ENCODE results near the gene NSD2. TPM values are rescaled to one million over a fixed set of nuclear protein-coding genes. Genes with fewer than 3 reads are reported as not detected.
"Not testable (repeated sequence)": the region's sequence is repeated elsewhere in the genome, so short reads cannot be mapped to it uniquely, and the experiment has no call there.

The NSD2 gene
- total RNA-seq, 1 donor from 2014 or later: 45.9 TPM

DNA sequence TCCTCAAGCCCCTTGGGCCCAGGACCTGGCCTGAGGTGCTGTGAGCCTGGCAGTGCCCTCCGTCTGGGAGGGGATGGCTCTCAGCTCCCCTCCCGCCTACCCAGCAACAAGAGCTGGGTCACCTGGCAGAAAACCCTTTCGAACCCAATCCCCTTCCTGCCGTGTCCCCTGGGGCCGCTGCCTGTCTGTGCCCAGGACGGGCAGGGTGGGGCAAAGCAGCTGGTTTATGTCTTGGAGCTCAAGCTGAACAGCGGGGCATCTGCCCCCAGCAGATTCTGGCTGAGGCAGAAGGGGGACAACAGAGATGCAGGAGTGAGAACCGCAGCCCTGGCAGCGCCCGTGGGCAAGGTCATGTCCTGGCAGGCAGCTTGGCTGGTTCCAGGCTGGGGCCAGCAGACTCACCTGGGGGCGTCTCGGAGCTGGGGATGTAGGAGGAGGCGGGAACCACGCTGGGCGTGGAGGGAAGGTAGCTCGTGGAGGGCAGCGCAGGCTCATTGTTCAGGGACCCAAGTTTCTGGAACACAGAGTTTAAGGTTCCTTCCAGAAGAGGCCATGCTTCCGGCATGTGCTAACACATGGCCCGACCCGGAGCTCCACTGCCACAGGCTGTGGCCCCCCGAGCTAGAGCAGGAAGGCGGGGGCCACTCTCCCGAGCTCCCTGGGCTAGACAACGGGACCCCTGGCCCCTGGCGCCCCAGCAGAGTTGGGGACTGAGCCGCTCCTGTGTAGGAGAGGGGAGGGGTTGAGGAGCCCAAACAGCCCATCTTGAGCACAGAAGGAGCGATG, 113.4 kb downstream of the NSD2 start:
- DNase-seq (ENCODE audit: low spot score): no peak

DNA sequence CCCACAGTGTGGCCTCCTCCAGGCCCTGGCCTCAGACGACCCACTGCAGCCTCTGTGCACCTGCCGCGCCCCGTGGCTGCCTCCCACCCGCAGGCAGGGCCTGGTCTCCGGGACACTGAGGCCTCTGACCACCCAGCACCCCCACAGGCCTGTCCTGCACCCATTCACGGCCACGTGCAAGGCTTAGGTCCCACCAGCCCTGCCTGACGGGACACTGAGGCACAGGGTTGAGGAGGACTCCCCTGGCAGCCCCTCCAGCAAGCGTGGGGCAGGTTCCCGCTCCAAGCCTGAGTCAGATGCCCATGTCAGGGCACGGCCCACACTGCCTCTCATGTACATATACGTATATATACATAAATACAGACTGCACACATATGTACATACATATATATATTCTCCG, 114.1 kb downstream of the NSD2 start:
- DNase-seq (ENCODE audit: low spot score): no peak

DNA sequence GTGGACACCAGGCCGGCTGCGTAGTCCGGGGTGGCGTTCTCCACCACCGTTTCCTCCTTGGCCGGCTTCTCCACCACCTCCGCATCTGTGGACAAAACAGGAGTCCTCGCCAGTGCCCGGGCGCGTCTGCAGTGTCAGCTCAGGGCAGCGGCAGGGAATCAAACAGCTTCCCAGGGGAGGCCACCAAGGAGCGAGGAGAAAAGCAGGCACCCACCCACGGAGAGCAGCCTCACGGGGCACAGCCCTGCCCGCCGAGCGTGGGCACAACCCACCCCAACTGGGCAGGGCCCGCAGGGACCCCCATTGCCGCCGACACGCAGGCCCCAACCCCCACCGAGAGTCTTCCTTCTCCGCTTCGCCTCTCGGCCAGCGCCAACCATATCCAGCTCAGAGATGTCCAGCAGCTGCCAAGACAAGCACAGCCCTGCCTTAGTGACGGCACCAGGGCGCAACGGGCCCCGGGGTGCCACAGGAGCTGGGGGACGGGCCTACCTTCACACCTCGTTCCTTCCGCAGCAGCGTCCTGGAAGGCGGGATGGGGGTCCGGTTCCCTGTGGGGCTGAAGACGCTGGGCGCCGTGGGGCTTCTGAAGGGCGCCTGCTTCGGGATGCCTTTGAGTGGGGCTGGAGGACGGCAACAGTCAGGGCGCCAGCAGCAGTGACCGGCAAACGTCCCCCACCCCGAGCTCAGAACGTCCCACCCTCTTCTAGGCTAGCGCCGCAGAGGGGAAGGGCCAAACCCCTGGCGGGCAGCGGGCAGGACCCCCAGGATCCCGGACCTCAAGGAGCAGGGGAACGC, 114.8 kb downstream of the NSD2 start:
- no peak for DNase-seq (ENCODE audit: low spot score)

DNA sequence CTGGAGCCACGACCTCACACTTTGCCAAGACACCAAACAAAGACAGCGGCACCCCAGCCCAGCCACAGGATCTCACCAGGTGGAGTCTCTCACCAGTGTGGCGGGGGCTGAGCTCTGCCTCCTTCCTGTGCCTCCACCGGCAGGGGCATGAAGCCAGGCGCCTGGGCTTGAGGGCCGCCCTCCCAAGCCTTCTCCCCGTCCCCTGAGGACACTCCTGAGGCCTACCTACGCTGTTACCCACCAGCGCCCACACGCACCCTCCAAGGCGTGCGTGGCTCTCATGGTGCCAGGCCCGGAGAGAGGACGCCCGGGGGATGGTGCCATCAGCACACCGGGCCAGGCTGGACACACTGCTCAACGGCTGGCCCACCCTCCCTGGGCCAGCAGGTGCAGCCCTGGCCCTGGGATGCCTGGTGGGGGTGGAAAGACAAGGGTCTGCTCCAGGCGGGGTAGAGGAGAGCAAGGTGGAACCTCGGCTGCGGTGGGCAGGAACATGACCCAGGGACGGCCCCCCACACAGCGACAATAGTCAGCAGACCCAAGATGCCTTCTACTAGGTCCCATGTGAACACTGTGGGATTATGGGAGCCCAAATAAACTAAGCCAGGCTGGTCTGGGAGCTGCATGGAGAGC, 115.5 kb downstream of the NSD2 start:
- DNase-seq (ENCODE audit: low spot score): no peak

DNA sequence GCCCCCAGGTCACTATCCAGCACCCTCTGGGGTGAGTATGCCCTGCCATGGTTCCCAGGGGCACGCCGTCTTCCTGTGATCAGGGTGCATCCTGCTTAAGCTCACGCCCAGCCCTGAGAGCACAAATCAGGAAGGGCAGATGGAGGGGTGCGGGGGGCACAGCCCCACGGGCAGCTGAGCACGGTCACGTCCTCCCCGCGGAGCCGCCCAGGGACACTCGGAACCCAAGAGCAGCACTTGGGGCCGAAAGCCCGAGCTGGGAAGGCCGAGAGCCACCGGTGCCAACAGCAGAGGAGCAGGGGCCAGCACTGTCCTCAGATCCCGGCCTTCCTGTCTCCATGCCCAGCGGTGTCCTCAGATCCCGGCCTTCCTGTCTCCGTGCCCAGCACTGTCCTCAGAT, 116.1 kb downstream of the NSD2 start:
- no peak for DNase-seq (ENCODE audit: low spot score)

DNA sequence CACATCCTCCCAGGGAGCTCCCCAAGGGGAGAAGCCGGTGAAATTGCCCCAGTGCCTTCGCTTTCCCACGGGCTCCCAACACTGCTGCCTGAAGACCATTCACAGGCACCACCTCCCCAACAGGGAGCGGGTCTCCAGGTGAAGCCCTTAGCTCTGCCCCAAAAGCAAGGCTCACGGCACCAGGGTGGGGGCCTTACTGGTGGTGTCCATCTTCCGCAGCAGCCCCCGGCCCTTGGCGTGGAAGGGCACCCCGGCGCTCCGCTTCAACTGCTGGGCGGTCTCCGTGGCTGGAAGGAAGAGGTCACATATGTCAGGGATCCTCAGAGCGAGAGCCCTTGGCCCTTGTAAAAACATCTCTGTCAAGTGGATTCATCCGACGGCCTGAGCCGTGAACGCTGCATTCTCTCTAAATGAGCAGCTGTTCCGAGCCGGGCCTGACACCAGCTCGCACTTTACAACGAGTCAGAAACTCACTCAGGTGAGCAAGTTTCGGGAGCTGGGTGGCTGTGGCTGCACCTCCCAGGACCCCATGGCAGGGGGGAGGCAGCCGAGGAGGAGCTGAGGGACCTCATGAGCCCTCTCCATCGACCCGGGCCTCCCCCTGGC, 116.6 kb downstream of the NSD2 start:
- DNase-seq (ENCODE audit: low spot score): no peak

DNA sequence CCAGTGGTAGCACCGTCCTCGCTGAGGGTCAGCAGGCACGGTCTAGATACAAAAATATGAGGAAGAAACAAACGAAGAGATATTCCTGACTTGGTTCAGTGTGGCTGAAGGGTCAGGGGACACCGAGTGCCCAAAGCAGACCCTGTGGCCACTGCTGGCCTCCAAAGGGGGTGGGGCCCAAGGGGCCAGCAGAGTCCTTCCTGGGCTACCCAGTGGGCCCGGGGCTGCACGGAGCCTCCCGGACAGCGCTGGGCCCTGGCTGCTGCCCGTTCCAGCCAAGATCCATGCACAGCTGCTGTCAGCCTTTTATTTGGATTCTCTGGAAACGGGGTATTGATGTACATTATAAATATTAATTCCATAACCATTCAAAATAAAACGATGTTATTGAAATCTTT, 117.1 kb downstream of the NSD2 start:
- DNase-seq (ENCODE audit: low spot score): no peak

DNA sequence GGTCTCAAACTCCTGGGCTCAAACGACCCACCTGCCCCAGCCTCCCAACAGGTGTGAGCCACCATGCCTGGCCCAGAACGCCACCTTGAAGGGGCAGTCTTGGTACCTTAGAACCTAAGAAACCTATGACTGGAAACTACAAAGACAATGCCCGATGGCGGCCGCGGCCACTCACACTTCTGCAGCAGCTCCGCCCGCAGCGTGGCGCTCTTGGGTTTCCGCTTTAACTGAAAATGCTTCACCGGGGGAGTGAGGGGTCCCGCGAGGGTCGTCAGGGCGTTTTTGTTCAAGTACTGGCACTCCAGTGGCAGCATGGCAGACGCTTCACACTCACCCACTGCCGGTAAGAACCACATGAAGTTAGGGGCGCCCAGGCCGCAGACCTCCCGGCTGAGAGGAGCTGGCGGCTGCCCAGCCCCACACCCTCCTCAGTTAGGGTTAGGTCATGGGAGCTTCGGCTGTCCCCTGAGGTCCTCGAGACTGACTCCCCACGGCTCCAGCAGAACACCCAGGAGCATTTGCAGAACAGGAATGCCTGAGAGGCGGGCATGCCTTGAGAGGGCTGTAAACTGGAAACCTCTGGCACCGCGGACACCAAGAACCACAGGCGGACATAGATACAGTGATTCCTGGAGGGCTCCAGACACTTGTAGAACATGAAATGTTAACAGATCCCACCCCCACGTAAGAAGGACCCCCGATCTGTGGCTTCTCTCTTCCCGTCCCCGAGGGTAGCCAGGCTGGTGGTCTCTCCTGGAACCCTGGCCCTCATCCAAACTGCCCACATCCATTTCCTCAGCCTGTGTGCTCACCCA, 118.5 kb downstream of the NSD2 start:
- no peak for DNase-seq (ENCODE audit: low spot score)

DNA sequence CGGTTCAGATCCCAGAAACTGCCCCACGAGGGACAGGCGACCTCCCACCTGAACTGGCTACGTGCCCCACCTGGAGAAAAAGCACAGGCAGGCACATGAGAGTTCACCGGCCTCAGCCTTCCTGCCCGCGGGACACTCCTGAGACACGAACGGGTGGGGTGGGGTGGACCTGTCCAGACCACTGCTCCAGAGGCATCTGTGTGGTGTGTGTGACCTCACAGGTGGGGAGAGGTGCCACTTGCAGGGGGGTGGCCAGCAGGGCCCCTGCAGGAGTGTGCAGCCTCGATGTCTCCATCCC, 119.1 kb downstream of the NSD2 start:
- no peak for DNase-seq (ENCODE audit: low spot score)

DNA sequence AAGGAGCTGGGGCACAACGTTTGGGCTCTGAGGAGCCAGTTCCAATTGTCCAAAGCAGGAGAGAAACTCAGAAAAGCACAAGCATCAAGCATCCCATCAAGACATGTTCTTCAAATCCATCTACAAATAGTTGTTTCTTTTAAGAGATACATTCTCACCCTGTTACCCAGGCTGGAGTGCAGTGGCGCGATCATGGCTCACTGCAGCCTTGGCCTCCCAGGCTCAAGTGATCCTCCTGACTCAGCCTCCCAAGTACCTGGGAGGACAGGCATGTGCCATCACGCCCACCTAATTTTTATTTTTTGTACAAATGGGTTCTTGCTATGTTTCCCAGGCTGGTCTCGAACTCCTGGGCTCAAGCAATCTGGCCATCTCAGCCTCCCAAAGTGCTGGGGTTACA, 119.5 kb downstream of the NSD2 start:
- no peak for DNase-seq (ENCODE audit: low spot score)

DNA sequence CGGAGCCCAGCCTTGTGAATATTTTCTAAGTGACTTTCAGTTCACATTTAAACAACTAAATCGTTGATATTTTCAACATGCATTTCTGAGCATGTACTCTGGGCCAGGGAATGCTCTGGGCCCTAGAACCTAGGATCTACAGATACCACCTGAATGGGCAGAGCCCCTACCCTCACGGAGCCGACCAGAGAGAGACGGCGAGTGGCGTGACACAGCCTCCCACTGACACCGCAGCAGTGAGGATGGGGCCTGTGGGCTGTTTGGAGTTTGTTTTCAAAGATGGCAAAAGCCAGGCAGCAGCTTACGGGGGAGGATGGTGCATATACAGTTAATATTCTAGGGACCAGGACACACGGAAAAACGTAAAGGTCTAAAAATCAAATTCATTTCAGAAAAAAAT, 119.9 kb downstream of the NSD2 start:
- no peak for DNase-seq (ENCODE audit: low spot score)

DNA sequence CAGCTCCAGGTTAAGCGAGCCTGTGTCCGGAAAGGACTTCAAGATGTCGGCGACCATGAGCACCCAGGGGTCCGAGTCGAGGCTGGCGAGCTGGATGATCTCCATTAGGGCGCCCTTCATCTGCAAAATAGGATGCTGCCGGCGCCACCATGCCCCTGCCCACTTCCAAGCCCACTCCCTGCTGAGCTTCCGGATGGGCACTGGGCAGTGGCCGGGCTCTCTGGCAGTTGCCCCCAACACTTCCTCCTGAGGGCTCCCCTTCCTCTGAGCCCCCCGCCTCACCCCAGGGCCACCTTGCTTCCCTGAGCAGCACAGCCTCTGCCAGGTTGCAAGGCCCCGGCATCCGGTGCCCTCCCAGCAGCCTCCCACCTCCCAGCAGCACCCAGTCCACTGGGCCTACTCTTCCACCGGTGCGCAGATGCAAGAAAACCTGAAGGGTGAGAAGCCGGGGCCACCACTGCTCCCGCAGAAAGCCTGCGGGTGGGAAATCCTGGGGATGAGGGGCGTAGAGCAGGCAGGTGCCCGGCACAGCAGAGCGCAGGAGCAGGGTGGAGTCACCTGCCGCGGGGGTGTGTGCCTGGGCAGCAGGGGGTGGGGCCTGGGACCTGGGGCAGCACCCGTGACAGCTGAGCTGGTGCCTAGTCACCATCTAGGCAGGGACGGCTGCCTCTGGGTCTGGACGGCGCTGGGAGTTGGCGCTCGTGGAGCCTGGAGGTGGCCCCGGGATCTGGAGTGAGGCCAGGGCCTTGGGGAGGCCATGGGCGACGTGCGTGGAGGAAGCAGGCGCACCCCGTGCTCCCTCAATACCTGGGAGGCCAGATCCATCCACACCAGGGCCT, 120.6 kb downstream of the NSD2 start:
- DNase-seq (ENCODE audit: low spot score): no peak

DNA sequence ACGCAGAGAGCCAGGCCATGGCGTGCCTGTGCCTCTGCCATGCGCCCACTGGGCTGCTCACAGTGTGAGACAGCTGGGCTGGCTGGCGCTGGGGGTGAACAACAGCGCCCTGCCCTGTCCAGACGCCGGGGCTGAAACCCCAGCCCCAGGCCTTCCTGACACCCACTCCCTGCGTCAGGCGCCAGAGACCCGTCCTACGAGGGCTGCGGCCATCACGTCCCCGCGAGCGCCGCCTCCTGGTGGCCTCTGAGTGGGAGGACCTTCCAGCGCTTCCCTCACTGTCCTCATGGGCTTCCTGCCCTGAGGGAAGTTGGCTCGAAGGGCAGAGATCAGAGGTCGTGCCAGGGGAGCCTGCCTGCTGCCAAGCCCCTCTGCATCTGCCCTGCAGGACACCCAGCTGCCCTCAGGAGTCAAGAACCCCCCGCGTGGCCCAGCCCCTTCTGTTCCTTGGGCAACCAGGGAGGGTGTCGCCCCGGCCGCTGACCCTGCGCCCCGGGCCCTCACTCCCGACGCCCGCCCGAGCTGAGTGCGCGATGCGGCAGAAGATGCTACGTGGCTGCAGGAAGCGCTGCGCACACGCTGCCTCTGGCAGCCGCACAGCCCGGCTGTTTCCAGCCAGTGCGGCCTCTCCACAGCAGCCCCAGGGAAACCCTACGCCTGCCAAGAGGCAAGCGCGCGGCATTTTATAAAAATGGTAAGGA, 121.4 kb downstream of the NSD2 start:
- no peak for DNase-seq (ENCODE audit: low spot score)

DNA sequence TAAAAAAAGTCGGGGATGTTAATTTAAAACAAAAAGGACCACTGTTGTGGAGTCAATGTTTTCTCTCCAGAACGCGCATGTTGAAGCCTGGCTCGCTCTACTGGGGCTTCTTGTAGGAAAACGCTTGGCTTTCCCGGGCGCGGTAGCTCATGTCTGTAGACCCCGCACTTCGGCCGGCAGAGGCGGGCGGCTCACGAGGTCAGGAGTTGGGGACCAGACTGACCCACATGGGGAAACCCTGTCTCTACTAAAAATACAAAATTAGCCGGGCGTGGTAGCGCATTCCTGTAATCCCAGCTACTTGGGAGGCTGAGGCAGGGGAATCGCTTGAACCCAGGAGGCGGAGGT, 122.0 kb downstream of the NSD2 start:
- no peak for DNase-seq (ENCODE audit: low spot score)

DNA sequence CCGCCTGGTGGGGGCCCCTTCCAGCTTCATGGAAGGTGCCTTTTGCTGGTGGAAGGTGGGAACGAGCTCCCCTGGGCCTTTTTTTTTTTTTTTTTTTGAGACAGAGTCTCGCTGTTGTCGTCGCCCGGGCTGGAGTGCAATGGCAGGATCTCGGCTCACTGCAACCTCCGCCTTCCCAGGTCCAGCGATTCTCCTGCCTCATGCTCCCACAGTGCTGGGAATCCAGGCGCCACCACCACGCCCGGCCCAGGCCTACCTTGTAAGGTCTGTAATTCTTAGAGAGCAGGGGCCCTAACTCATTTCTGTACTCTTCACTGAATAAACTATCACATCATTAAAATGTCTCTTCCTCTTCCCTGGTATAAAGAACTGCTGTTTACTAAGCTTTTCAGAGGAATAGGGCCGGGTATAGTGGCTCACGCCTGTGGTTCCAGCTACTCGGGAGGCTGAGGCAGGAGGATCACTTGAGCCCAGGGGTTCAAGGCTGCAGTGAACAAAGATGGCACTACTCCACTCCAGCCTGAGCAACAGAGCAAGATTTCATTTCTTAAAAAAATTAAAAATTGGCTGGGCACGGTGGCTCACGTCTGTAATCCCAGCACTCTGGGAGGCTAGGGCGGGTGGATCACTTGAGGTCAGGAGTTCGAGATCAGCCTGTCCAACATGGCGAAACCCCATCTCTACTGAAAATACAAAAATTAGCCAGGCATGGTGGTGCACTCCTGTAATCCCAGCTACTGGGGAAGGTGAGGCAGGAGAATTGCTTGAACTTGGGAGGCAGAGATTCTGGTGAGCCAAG, 122.7 kb downstream of the NSD2 start:
- not testable (repeated sequence) for DNase-seq (ENCODE audit: low spot score)

DNA sequence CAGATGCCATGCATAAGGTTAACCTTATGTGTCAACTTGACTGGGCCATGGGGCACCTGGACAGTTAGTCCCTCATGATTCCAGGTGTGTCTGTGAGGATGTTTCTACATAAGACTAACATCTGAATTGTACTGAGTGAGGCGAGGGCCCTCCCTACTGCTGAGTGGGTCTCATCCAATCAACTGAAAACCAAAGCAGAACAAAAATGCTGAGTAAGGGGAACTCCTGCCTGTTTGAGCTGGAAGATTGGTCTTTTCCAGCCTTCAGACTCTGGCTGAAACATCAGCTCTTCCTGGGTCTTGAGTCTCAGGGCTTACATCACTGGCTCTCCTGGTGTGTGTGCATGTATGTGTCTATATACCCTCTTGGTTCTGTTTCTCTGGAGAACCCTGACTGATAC, 123.7 kb downstream of the NSD2 start:
- DNase-seq (ENCODE audit: low spot score): no peak

DNA sequence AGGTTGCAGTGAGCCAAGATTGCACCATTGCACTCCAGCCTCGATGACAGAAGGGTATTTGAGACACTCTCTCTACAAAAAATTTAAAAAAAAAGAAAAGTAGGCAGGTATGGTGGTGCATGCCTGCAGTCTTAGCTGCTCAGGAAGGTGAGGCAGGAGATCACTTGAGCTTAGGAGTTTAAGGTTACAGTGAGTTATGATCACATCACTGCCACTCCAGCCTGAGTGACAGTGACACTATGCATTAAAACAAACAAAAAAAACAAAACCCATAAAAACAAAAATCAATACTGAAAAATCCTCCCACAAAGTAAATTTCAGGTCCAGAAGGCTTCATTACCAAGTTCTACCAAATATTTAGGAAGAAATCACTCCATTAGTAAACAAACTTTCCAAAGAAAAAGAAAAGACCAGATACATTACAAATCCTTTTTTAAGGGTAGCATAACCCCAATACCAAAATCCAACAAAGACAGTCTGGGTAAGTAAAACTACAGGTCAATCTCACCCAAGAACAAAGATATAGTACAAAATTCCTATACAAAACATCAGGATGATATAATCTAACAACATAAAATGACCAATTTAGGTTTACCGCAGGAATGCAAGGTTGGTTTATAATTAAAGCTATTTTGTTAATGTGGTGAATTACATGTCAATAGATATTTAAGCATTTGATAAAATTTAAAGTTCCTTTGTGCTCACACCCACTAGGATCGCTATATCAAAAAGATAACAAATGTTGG, 125.8 kb downstream of the NSD2 start:
- DNase-seq (ENCODE audit: low spot score): no peak

DNA sequence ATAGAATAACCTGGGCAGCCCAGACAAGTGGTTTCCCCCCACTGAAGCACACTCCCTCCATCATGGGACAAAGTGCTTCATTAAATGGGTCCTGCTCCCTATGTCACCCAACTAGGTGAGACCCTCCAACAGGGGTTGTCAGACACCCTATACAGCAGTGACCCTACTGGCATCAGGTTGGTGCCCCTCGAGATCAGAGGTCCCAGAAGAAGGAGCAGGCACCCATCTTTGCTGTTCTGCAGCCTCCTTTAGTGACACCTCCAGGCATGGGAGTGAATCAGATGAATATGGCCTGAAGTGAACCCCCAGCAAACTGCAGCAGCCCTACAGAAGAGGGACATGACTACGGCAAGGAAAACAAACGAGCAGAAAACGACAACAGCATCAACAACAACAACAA, 126.5 kb downstream of the NSD2 start:
- DNase-seq (ENCODE audit: low spot score): no peak

DNA sequence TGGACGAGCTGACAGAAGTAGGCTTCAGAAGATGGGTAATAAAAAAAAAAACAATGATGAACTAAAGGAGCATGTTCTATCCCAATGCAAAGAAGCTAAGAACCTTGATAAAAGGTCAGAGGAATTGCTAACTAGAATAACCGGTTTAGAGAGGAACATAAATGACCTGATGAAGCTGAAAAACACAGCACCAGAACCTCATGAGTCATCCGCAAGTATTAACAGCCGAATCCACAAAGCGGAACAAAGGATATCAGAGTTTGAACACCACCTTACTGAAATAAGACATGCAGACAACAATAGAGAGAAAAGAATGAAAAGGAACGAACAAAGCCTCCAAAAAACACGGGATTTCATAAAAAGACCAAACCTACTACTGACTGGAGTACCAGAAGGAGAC, 127.1 kb downstream of the NSD2 start:
- no peak for DNase-seq (ENCODE audit: low spot score)

Data from mucosa of gallbladder (tissue), 1 donor.